Measurements from ENCODE around the gene PSRC1.
A peak's percentile ranks its signal among the peaks of the same experiment; 100 is the strongest.
"Not testable (repeated sequence)": the region's sequence is repeated elsewhere in the genome, so short reads cannot be mapped to it uniquely, and the experiment has no call there.

The PSRC1 gene

DNA sequence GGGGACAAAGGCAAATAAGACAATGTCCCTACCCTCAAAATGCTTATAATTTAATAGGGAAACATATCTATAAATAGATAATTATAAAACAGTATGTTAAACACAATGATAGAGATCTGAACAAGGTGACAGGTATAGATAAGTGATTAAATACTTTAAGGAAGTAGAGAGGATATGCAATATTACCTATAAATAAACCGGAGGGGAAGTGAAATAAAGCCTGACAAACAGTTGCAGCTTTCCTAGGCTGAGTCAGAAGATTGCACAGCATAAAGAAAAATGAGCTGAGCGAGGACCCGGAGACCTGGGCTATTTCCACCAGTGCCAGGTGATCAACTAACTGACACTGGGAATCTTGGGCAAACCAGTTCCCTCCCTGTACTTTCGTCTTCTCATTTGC lies 11.5 kb upstream of the PSRC1 start:
- no peak for DNase-seq (ENCODE audit: low read depth)
- Histone ChIP-seq H3K9me3 (ENCODE audit: control insufficient read depth, low read length) (no peaks in the 10 kb centered on the region), H3K36me3 (ENCODE audit: control insufficient read depth, insufficient read depth, low read length, severe bottlenecking) (no peaks in the 10 kb centered on the region), H3K9ac (ENCODE audit: low read length) (no peak overlapping the region), H3K27me3 (replicated peaks; ENCODE audit: control insufficient read depth, insufficient read depth, low read length) (no peaks in the 10 kb centered on the region), H3K4me1 (ENCODE audit: control insufficient read depth, insufficient read depth, low read length) (peaks cover 15% of the 10 kb centered on the region), H3K4me3 (ENCODE audit: low read length) (no peak overlapping the region)

DNA sequence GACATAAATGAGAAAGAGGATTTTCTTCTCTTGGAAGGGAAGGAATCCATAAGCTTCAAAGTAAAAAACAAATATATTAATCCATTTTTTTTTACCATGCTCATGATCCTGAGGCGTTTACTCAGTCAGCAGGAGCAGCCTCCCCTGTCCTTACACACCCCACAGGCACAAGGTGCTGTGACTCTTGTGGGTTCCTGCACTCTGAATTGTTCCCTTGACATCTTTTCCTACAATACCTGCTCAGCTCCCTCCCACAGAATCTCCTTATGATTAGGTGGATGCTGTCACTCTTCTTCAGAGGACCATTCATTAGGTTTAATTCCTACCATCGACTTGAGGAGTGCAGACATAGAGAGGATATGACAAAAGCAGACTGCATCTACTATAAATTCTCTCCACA lies 10.1 kb upstream of the PSRC1 start:
- Histone ChIP-seq H3K4me1 (ENCODE audit: control insufficient read depth, insufficient read depth, low read length) (peaks cover under 1% of the 10 kb centered on the region), H3K9me3 (ENCODE audit: control insufficient read depth, low read length) (no peaks in the 10 kb centered on the region), H3K36me3 (ENCODE audit: control insufficient read depth, insufficient read depth, low read length, severe bottlenecking) (no peaks in the 10 kb centered on the region), H3K27me3 (replicated peaks; ENCODE audit: control insufficient read depth, insufficient read depth, low read length) (no peaks in the 10 kb centered on the region), H3K9ac (ENCODE audit: low read length) (no peak overlapping the region), H3K4me3 (ENCODE audit: low read length) (no peak overlapping the region)
- no peak for DNase-seq (ENCODE audit: low read depth)

DNA sequence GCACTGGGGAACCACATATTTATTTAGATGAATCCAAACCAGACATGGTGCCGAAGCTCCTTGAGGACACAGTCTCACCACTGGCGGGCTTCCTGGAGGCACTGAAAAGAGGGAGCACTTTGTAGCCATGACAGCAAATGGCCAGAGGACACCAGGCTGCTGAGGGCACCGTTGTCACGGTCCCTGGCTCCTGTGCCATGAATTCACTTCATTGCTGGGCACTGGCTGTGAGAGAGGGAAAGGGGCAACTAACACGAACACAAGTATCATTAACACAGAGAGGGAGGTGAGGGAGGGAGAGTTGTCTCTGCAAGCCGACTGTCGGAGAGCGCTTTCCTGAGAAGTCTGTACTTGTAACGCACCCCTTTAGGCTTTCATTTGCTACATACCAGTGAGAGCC lies 9.4 kb upstream of the PSRC1 start:
- no peaks in the 10 kb centered on the region for H3K36me3 ChIP-seq (ENCODE audit: control insufficient read depth, insufficient read depth, low read length, severe bottlenecking)
- H3K4me1 ChIP-seq (ENCODE audit: control insufficient read depth, insufficient read depth, low read length) = no peaks in the 10 kb centered on the region
- H3K9me3 ChIP-seq (ENCODE audit: control insufficient read depth, low read length) = no peaks in the 10 kb centered on the region
- H3K27me3 ChIP-seq (replicated peaks; ENCODE audit: control insufficient read depth, insufficient read depth, low read length) = no peaks in the 10 kb centered on the region
- no peak for DNase-seq (ENCODE audit: low read depth)
- no peak overlapping the region for H3K4me3 ChIP-seq (ENCODE audit: low read length)
- no peak overlapping the region for H3K9ac ChIP-seq (ENCODE audit: low read length)

DNA sequence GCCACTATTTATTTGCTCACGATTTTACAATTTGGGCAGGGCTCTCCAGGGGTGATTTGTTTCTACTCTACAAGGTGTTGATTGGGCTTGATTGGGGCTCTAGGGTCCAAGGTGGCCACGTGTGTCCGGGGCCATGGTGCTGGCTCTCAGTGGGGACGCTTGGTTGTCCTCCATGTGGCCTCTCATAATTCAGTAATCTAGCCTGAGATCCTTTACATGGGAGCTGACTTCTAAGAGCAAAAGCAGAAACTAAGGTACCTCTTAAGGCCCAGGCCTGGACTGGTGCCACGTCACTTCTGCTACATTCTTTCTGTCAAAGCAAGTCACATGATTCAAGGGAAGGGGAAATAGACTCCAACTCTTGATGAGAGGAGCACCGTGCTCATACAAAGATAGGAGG lies 8.1 kb upstream of the PSRC1 start:
- DNase-seq (ENCODE audit: low read depth) = no peak
- no peaks in the 10 kb centered on the region for H3K27me3 ChIP-seq (replicated peaks; ENCODE audit: control insufficient read depth, insufficient read depth, low read length)
- H3K9ac ChIP-seq (ENCODE audit: low read length) = no peak overlapping the region
- H3K9me3 ChIP-seq (ENCODE audit: control insufficient read depth, low read length) = no peaks in the 10 kb centered on the region
- no peaks in the 10 kb centered on the region for H3K36me3 ChIP-seq (ENCODE audit: control insufficient read depth, insufficient read depth, low read length, severe bottlenecking)
- H3K4me1 ChIP-seq (ENCODE audit: control insufficient read depth, insufficient read depth, low read length) = no peaks in the 10 kb centered on the region
- H3K4me3 ChIP-seq (ENCODE audit: low read length) = no peak overlapping the region

DNA sequence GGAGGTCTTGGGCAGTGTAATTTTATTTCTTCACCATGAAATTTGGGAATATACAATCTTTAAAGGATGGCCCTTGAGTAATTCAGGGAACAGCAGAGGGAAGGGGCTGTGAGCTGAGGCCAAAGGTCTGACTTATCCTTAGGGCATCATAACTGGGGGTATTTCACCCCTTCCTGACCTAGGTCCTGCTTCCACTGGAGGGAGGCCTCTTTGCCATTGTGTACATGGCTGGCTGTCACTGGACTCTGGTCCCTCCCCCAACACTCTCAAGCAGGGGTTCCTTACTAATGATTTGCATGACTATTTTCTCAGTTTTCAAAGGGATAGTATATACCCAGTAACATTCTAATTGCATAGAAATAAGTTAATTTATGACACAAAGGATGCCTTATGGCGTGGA lies 7.2 kb upstream of the PSRC1 start:
- Histone ChIP-seq H3K4me3 (ENCODE audit: low read length) (no peak overlapping the region), H3K9me3 (ENCODE audit: control insufficient read depth, low read length) (no peaks in the 10 kb centered on the region), H3K36me3 (ENCODE audit: control insufficient read depth, insufficient read depth, low read length, severe bottlenecking) (no peaks in the 10 kb centered on the region), H3K9ac (ENCODE audit: low read length) (no peak overlapping the region), H3K4me1 (ENCODE audit: control insufficient read depth, insufficient read depth, low read length) (no peaks in the 10 kb centered on the region), H3K27me3 (replicated peaks; ENCODE audit: control insufficient read depth, insufficient read depth, low read length) (no peaks in the 10 kb centered on the region)
- DNase-seq (ENCODE audit: low read depth) = no peak

DNA sequence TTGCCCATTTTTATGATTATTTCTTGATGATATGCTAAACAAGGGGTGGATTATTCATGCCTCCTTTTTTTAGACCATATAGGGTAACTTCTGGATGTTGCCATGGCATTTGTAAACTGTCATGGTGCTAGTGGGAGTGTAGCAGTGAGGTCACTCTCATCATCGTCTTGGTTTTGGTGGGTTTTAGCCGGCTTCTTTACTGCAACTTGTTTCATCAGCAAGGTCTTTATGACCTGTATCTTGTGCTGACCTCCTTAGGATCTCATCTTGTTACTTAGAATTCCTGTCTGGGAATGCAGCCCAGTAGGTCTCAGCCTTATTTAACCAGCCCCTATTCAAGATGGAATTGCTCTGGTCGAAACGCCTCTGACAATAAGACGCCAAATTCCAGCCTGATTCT lies 3.8 kb upstream of the PSRC1 start:
- not testable (repeated sequence) for H3K9ac ChIP-seq (ENCODE audit: low read length); H3K4me3 ChIP-seq (ENCODE audit: low read length); H3K27me3 ChIP-seq (replicated peaks; ENCODE audit: control insufficient read depth, insufficient read depth, low read length); H3K9me3 ChIP-seq (ENCODE audit: control insufficient read depth, low read length); H3K36me3 ChIP-seq (ENCODE audit: control insufficient read depth, insufficient read depth, low read length, severe bottlenecking); DNase-seq (ENCODE audit: low read depth)
- peaks cover 11% of the 10 kb centered on the region for H3K4me1 ChIP-seq (ENCODE audit: control insufficient read depth, insufficient read depth, low read length)

DNA sequence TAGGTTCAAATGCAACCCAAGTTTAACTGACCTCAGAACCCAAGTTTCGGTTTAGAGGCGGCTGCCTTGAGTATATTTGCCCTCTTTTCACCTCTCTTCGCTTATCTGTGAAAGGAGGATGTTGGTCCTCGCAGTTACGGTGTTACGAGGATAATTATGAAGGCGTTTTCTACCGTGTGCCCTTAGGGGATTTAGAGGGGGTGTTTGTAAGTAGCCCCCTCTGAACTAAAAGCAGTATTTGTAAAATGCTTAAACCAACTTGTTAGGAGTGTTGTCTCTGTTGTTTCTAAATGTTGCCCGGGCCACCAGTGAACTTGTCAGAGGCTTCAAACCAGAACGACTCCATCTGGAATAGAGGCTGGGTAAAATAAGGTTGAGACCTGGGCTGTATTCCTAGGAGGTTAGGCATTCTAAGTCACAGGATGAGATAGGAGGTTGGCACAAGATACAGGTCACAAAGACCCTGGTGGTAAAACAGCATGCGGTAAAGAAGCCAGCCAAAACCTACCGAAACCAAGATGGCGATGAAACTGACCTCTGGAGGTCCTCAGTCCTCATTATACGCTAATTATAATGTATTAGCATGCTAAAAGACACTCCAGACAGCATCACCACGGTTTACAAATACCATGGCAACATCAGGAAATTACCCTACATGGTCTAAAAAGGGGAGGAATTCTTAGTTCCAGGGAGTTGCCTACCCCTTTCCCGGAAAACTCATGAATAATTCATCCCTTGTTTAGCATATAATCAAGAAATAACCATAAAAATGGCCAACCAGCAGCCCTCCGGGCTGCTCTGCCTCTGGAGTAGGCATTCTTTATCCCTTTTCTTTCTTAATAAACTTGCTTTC lies 1.0 kb upstream of the PSRC1 start:
- Histone ChIP-seq H3K27me3 (replicated peaks; ENCODE audit: control insufficient read depth, insufficient read depth, low read length) (no peaks in the 10 kb centered on the region), H3K4me1 (ENCODE audit: control insufficient read depth, insufficient read depth, low read length) (peaks cover 16% of the 10 kb centered on the region), H3K4me3 (ENCODE audit: low read length) (peak overlapping the region; percentile 85), H3K36me3 (ENCODE audit: control insufficient read depth, insufficient read depth, low read length, severe bottlenecking) (no peaks in the 10 kb centered on the region), H3K9me3 (ENCODE audit: control insufficient read depth, low read length) (no peaks in the 10 kb centered on the region), H3K9ac (ENCODE audit: low read length) (peak overlapping the region; percentile 88)
- DNase-seq (ENCODE audit: low read depth) = no peak

DNA sequence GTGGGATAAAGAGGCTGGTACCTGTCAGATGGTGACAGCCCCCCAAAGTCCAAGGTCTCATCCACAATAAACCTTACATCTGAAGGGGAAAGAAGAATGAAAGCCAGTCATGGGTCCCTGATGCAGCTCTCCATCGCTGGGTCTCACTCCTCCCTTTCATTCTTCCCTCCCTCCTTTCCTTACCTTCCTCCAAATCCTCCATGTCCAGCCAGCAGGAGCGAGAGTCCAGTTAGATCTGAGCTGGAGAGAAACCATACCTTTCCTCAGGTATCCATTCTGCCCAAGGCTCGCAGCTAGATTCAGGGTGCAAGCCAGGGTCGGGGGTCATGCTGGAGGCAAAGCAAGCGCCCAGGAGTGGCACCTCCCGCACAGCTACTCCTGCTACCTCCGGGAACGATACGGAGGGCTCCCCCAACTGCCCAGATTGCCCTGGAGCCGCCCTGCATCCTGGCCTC lies 421 bp downstream of the PSRC1 start:
- Histone ChIP-seq H3K36me3 (ENCODE audit: control insufficient read depth, insufficient read depth, low read length, severe bottlenecking) (no peaks in the 10 kb centered on the region), H3K27me3 (replicated peaks; ENCODE audit: control insufficient read depth, insufficient read depth, low read length) (no peaks in the 10 kb centered on the region), H3K4me1 (ENCODE audit: control insufficient read depth, insufficient read depth, low read length) (peaks cover 16% of the 10 kb centered on the region), H3K9me3 (ENCODE audit: control insufficient read depth, low read length) (no peaks in the 10 kb centered on the region), H3K4me3 (ENCODE audit: low read length) (peak overlapping the region; percentile 85), H3K9ac (ENCODE audit: low read length) (peak overlapping the region; percentile 88)
- no peak for DNase-seq (ENCODE audit: low read depth)

DNA sequence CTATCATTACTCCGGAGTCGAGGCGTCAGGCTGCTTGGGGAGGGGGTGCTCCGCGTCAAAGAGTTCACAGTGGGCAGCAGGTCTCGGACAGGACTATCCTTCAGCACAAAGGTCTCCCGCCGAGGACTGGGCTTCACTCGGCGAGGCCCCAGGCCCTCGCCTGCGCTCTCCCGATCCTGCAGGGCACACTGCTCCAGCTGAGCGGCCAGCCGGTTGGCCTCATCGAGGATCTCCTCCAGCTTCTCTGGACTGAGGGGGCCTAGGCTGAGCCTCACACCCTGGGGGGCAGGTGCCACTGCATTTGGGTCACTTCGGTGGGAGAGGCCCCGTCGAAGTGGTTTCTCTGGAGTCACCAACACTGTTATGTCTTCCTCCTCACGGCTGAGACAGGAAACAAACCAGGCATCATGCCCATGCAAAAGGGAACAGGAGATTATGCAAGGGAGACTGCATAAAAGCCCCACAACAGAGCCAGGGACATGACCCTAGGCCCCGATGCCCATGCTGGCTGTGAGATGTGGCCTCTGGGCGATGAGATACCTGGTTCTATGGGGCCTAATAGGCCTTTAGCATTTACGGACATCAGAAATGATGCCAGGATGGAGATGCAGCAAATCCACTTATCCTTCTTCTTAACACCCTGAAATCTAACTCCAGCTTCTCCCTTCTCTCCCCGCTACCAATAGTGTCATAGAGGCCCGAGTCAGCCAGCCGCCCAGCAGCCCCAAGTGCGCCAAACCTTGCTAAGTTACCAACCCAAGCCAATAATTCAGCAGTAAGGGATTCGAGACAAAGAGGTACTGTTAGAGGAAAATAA lies 1.1 kb downstream of the PSRC1 start:
- Histone ChIP-seq H3K4me3 (ENCODE audit: low read length) (peak overlapping the region; percentile 85), H3K4me1 (ENCODE audit: control insufficient read depth, insufficient read depth, low read length) (peaks cover 19% of the 10 kb centered on the region), H3K27me3 (replicated peaks; ENCODE audit: control insufficient read depth, insufficient read depth, low read length) (no peaks in the 10 kb centered on the region)

DNA sequence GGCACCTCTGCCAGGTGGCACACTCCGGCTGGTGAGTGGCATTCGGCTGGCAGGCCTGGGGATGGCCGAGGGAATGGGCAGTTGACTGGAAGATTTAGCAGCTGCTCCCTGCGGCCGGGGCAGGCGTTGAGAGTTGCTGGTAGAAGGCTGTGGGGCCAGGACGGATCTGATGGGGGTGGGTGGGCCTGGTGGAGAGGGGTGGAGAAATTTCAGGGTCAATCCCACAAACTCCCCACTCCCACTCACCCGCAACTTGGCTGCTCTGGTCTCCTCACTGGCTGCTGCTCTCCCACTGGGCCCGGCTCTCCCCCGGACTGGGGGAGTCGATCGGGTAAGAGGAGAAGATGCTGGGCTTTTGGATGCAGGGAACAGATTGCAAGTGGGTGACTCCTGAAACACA lies 2.1 kb downstream of the PSRC1 start:
- H3K9ac ChIP-seq (ENCODE audit: low read length) = no peak overlapping the region
- DNase-seq (ENCODE audit: low read depth) = no peak
- H3K9me3 ChIP-seq (ENCODE audit: control insufficient read depth, low read length) = no peaks in the 10 kb centered on the region
- H3K27me3 ChIP-seq (replicated peaks; ENCODE audit: control insufficient read depth, insufficient read depth, low read length) = no peaks in the 10 kb centered on the region
- H3K4me1 ChIP-seq (ENCODE audit: control insufficient read depth, insufficient read depth, low read length) = peaks cover 20% of the 10 kb centered on the region
- H3K36me3 ChIP-seq (ENCODE audit: control insufficient read depth, insufficient read depth, low read length, severe bottlenecking) = no peaks in the 10 kb centered on the region
- H3K4me3 ChIP-seq (ENCODE audit: low read length) = no peak overlapping the region

More for the DNA sequence above, 1.1 kb downstream of the PSRC1 start:
- Histone ChIP-seq H3K9me3 (ENCODE audit: control insufficient read depth, low read length) (no peaks in the 10 kb centered on the region), H3K9ac (ENCODE audit: low read length) (peak overlapping the region; percentile 88), H3K36me3 (ENCODE audit: control insufficient read depth, insufficient read depth, low read length, severe bottlenecking) (no peaks in the 10 kb centered on the region)
- peak; percentile 34 for DNase-seq (ENCODE audit: low read depth)

DNA sequence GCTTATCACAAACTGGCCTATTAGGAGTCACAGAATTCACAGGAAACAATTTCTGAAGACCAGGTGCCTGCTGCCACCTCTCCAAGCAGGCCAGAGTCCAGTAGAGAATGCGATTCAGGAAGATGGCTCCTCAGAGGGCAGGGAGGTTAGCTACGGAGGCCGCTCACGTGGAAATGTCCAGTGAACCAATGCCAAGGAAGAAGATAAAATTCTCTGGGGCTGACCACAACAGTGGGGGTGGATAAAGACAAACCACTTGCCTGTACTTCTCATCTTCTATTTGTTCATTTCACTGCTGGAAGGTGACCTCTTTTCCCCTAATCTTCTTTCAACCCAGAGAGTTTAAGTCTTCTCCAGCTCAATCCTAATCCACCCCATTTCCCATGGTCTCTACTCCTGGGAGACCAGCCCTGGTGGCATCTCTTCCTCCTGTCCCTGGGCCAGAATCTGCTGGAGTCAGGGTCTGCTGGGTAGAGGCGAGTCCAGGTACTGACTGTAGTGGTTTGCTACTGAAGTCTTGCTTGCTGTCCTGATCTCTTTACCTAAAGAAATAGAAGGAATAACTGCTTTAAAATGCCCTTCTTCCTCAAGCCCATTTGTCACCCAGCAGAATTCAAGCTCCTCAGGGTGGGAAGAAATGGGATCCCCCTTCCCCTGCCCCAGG lies 3.2 kb downstream of the PSRC1 start:
- H3K4me3 ChIP-seq (ENCODE audit: low read length) = no peak overlapping the region
- no peak for DNase-seq (ENCODE audit: low read depth)
- H3K27me3 ChIP-seq (replicated peaks; ENCODE audit: control insufficient read depth, insufficient read depth, low read length) = no peaks in the 10 kb centered on the region
- no peak overlapping the region for H3K9ac ChIP-seq (ENCODE audit: low read length)
- H3K4me1 ChIP-seq (ENCODE audit: control insufficient read depth, insufficient read depth, low read length) = peaks cover 28% of the 10 kb centered on the region
- H3K36me3 ChIP-seq (ENCODE audit: control insufficient read depth, insufficient read depth, low read length, severe bottlenecking) = no peaks in the 10 kb centered on the region
- H3K9me3 ChIP-seq (ENCODE audit: control insufficient read depth, low read length) = no peaks in the 10 kb centered on the region

Data from adipocyte (in vitro differentiated cells).